Measurements from ENCODE around the gene COBLL1.

COBLL1 gene

DNA sequence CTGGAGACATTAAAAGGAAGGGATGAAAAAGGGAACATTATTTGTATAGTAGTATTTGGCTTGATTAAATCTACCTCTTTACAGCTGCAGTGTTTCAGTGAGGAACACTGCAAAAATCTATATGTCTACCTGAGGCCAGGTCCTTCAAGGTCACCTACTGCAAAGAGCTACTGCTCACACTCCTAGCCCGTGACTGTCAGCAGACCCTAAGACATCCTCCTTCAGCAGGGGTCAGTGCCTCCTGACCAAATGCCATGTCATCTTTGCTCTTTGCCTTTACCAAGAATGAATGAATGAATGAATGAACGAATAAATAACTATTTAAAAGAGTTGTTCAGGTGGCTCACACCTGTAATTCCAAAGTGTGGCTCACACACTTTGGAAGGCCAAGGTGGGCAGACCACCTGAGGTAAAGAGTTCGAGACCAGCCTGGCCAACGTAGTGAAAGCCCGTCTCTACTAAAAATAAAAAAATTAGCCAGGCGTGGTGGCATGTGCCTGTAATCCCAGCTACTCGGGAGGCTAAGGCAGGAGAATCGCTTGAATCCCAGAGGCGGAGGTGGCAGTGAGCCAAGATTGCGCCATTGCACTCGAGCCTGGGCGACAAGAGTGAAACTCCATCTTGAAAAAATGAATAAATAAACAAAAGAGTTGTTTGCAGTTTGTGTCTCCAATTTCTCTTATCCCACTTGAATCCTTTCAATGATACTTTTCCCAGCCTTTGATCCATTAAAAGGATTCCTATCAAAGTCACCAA, 136.0 kb downstream of the COBLL1 start:
- Histone ChIP-seq H3K9me3 (ENCODE audit: control insufficient read depth, insufficient read depth, low read depth, low read length) (no peaks in the 10 kb centered on the region), H3K4me1 (ENCODE audit: control insufficient read depth, insufficient read depth, low read length) (no peaks in the 10 kb centered on the region), H3K27me3 (ENCODE audit: control insufficient read depth, insufficient read depth, low read length) (no peaks in the 10 kb centered on the region), H3K9ac (ENCODE audit: low read length) (no peak overlapping the region), H3K36me3 (ENCODE audit: control insufficient read depth, insufficient read depth, low read length) (no peaks in the 10 kb centered on the region), H3K4me3 (ENCODE audit: low read depth, low read length) (no peak overlapping the region), H3K27ac (ENCODE audit: low read depth, low read length) (no peak overlapping the region)

DNA sequence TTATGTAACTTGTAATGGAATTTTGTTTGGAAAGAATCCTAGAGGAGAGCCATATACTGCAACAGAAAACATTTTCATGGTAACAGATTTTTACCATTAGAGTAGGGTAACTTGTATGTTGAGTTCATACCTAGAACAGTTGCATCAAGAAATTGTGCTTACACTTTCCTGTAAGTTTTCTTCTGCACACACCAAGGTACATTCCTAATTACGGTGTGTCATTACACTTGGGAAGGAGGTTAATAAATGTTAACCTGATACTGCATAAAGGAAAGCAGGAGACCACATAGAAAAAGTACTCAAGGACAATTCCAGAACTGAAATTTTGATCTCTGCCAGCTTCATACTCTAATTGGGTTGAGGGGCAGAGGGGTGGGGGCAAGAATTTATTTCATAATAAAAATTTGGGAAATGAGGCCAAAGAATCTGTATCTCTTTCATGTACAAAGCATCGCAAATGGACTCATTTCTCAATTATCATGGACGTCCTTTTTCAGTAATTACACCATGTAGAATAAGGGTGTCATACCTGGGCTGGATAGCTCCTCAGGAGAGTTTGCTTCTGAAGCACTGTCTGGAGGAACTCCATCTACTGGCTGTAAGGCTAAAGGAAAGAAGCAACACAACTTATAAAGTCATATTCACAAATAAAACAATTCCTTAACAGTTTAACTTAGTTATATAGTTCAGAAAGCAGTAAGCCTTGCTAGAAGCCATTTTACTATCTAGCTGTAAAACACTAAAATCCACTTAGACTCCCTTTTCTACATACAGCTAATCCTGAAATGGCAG, 137.5 kb downstream of the COBLL1 start:
- Histone ChIP-seq H3K27ac (ENCODE audit: low read depth, low read length) (no peak overlapping the region), H3K4me3 (ENCODE audit: low read depth, low read length) (no peak overlapping the region), H3K9me3 (ENCODE audit: control insufficient read depth, insufficient read depth, low read depth, low read length) (no peaks in the 10 kb centered on the region), H3K4me1 (ENCODE audit: control insufficient read depth, insufficient read depth, low read length) (no peaks in the 10 kb centered on the region), H3K36me3 (ENCODE audit: control insufficient read depth, insufficient read depth, low read length) (no peaks in the 10 kb centered on the region), H3K9ac (ENCODE audit: low read length) (no peak overlapping the region), H3K27me3 (ENCODE audit: control insufficient read depth, insufficient read depth, low read length) (no peaks in the 10 kb centered on the region)

DNA sequence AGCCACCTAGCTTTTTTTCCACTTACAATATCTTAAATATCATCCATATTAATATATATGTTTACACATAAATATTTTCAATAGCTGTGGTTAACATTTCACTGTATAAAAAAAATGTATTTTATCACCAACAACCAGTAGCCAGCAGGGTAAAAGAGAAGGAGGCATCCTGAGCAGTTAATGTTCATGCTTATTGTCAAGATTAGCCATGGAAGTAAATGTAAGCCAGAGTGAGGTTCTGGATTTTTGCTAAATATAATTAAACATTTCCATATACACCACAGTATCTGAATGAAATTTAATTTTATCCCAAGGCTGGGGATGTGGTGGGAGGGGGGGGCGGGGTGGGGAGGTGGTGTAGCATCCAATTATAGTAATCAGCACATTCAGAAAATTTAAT, 140.1 kb downstream of the COBLL1 start:
- H3K27ac ChIP-seq (ENCODE audit: low read depth, low read length) = no peak overlapping the region
- no peak overlapping the region for H3K9ac ChIP-seq (ENCODE audit: low read length)
- no peak overlapping the region for H3K4me3 ChIP-seq (ENCODE audit: low read depth, low read length)
- H3K9me3 ChIP-seq (ENCODE audit: control insufficient read depth, insufficient read depth, low read depth, low read length) = no peaks in the 10 kb centered on the region
- no peaks in the 10 kb centered on the region for H3K4me1 ChIP-seq (ENCODE audit: control insufficient read depth, insufficient read depth, low read length)
- H3K36me3 ChIP-seq (ENCODE audit: control insufficient read depth, insufficient read depth, low read length) = no peaks in the 10 kb centered on the region
- no peaks in the 10 kb centered on the region for H3K27me3 ChIP-seq (ENCODE audit: control insufficient read depth, insufficient read depth, low read length)

DNA sequence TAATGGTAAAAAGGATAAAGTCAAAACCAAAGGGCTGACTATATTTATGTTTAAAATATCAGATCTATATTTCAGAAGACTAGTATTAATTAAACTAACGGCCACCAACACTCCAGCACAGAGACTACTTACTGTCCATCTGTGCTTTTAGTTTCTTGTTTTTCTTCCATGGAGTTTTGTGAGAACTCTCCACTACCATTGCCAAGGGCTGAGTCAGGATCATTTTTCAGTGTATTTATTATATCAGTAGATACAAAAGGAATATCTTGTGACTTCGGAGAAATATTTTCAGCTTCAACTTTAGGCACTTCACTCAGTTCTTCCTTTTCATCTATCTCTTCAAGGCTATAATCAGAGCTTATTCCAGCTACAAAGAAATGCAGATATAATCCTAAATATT, 141.2 kb downstream of the COBLL1 start:
- no peak overlapping the region for H3K9ac ChIP-seq (ENCODE audit: low read length)
- no peaks in the 10 kb centered on the region for H3K4me1 ChIP-seq (ENCODE audit: control insufficient read depth, insufficient read depth, low read length)
- no peak overlapping the region for H3K4me3 ChIP-seq (ENCODE audit: low read depth, low read length)
- H3K27me3 ChIP-seq (ENCODE audit: control insufficient read depth, insufficient read depth, low read length) = no peaks in the 10 kb centered on the region
- no peaks in the 10 kb centered on the region for H3K9me3 ChIP-seq (ENCODE audit: control insufficient read depth, insufficient read depth, low read depth, low read length)
- H3K27ac ChIP-seq (ENCODE audit: low read depth, low read length) = no peak overlapping the region
- no peaks in the 10 kb centered on the region for H3K36me3 ChIP-seq (ENCODE audit: control insufficient read depth, insufficient read depth, low read length)

DNA sequence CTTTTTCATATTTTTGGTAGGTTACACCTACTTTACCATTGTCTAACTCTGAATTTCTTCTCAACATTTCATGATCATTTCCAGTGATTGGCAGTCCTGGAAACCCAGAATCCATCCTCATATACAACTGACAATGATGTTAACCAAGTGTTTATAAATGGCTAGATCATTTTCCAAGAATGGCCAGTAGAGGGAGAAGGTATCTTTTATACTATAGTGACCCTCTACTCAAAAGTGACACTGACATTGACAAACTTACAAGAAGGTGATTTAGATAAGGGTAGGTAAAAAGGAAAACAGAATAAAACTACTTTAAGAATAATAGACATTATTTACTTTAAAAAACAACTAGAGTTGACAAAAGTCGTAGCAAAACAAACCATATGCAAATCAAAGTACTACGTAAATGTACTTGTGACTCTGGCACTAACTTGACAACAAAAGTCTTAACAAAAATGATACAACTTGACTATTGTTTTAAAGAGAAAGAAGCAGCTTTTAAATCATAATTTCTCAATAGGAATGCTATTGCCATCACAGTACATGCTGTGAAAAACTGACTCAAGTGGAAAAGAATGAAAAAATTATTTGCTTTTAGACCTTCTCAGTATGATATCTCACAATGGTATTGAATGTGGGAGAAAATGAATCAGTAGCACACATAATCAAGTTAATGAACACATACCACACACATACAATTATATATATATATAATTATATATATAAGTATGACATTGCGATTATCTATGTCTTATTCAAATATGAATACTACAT, 143.7 kb downstream of the COBLL1 start:
- no peaks in the 10 kb centered on the region for H3K27me3 ChIP-seq (ENCODE audit: control insufficient read depth, insufficient read depth, low read length)
- H3K27ac ChIP-seq (ENCODE audit: low read depth, low read length) = no peak overlapping the region
- no peak overlapping the region for H3K4me3 ChIP-seq (ENCODE audit: low read depth, low read length)
- no peaks in the 10 kb centered on the region for H3K36me3 ChIP-seq (ENCODE audit: control insufficient read depth, insufficient read depth, low read length)
- H3K9me3 ChIP-seq (ENCODE audit: control insufficient read depth, insufficient read depth, low read depth, low read length) = no peaks in the 10 kb centered on the region
- peaks cover 6% of the 10 kb centered on the region; the same call in 1 of the 2 replicates for H3K4me1 ChIP-seq (ENCODE audit: control insufficient read depth, insufficient read depth, low read length)
- H3K9ac ChIP-seq (ENCODE audit: low read length) = no peak overlapping the region

DNA sequence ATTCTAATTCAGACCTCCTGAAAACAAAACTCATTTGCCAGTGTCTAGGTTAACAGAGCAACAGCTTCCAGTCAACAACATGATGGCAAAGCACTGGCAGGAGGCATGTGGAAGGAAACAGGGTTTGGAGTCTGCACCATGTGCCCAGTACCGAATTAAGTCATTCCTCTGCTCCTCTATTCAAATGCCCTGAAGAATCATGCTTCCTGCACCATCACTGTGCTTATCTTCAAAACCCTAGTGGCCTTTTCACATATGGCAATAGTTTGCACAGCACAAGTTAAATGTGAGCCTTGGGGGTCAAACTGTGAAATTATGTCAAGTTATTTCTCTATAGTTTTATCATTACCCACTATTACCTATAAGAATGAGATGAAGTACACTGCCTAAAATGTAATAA, 145.0 kb downstream of the COBLL1 start:
- Histone ChIP-seq H3K36me3 (ENCODE audit: control insufficient read depth, insufficient read depth, low read length) (no peaks in the 10 kb centered on the region), H3K27me3 (ENCODE audit: control insufficient read depth, insufficient read depth, low read length) (no peaks in the 10 kb centered on the region), H3K9ac (ENCODE audit: low read length) (no peak overlapping the region), H3K4me3 (ENCODE audit: low read depth, low read length) (no peak overlapping the region), H3K27ac (ENCODE audit: low read depth, low read length) (no peak overlapping the region), H3K4me1 (ENCODE audit: control insufficient read depth, insufficient read depth, low read length) (peaks cover 6% of the 10 kb centered on the region; the same call in 1 of the 2 replicates), H3K9me3 (ENCODE audit: control insufficient read depth, insufficient read depth, low read depth, low read length) (no peaks in the 10 kb centered on the region)

DNA sequence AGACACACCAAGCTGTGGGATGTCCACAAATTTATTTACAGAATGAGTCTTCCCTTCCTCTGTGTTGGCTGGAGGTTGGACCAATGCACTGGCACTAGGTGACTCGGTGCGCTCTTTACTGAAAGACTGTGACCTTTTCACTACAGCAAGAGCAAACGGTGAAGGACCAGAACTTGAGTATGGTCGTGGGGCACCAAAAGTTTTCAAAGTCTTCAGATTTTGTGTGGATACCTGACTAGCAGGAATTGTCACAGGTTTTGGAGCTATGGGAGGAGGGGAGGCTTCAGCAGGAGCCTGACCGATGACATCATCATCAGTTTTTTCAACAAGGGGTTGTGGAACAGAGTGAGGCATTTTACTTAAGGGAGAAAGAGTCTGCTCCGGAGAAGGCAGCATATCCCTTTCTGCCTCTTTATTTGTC, 147.3 kb downstream of the COBLL1 start:
- H3K27me3 ChIP-seq (ENCODE audit: control insufficient read depth, insufficient read depth, low read length) = no peaks in the 10 kb centered on the region
- H3K9ac ChIP-seq (ENCODE audit: low read length) = no peak overlapping the region
- H3K9me3 ChIP-seq (ENCODE audit: control insufficient read depth, insufficient read depth, low read depth, low read length) = no peaks in the 10 kb centered on the region
- H3K27ac ChIP-seq (ENCODE audit: low read depth, low read length) = no peak overlapping the region
- peaks cover 6% of the 10 kb centered on the region; the same call in 1 of the 2 replicates for H3K4me1 ChIP-seq (ENCODE audit: control insufficient read depth, insufficient read depth, low read length)
- H3K4me3 ChIP-seq (ENCODE audit: low read depth, low read length) = no peak overlapping the region
- no peaks in the 10 kb centered on the region for H3K36me3 ChIP-seq (ENCODE audit: control insufficient read depth, insufficient read depth, low read length)

DNA sequence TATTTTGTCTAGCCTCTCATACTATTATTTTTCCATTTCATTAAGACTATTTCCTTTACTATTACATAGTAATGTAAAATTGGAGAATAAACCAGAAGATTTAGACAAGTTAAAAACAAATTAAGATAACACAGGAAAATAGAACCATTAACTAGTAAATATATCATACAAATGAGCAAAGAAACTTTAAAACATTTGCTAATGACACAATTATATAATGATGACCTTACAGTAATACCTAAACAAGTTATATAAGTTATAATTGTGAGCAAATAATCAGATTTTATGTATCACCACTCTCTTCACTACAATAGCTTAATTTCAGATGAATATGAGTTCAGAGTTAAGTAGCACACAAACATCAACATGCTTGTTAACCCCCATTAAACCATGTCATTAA, 147.8 kb downstream of the COBLL1 start:
- no peaks in the 10 kb centered on the region for H3K36me3 ChIP-seq (ENCODE audit: control insufficient read depth, insufficient read depth, low read length)
- H3K27me3 ChIP-seq (ENCODE audit: control insufficient read depth, insufficient read depth, low read length) = no peaks in the 10 kb centered on the region
- no peak overlapping the region for H3K27ac ChIP-seq (ENCODE audit: low read depth, low read length)
- no peaks in the 10 kb centered on the region for H3K9me3 ChIP-seq (ENCODE audit: control insufficient read depth, insufficient read depth, low read depth, low read length)
- H3K9ac ChIP-seq (ENCODE audit: low read length) = no peak overlapping the region
- H3K4me1 ChIP-seq (ENCODE audit: control insufficient read depth, insufficient read depth, low read length) = peaks cover 6% of the 10 kb centered on the region; the same call in 1 of the 2 replicates
- H3K4me3 ChIP-seq (ENCODE audit: low read depth, low read length) = no peak overlapping the region

DNA sequence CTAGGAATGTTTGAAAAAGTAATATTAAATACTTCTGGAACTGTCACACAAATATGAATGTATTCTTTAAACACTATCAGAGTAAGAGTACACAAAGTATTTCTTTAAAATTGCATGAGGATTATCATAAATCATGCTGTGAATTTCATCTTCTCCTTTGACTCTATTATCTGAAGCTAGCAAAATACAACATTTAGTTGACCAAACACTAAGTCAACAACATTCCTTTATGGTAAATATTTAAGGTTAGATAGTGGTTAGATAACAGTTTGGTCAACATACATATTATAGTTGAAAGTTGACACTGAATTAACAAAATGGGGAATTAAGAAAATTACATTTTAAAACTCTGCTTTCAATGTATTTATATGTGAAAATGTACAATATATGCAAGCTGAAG, 148.2 kb downstream of the COBLL1 start:
- Histone ChIP-seq H3K4me3 (ENCODE audit: low read depth, low read length) (no peak overlapping the region), H3K9me3 (ENCODE audit: control insufficient read depth, insufficient read depth, low read depth, low read length) (no peaks in the 10 kb centered on the region), H3K9ac (ENCODE audit: low read length) (no peak overlapping the region), H3K36me3 (ENCODE audit: control insufficient read depth, insufficient read depth, low read length) (no peaks in the 10 kb centered on the region), H3K4me1 (ENCODE audit: control insufficient read depth, insufficient read depth, low read length) (peaks cover 6% of the 10 kb centered on the region; the same call in 1 of the 2 replicates), H3K27me3 (ENCODE audit: control insufficient read depth, insufficient read depth, low read length) (no peaks in the 10 kb centered on the region), H3K27ac (ENCODE audit: low read depth, low read length) (no peak overlapping the region)

DNA sequence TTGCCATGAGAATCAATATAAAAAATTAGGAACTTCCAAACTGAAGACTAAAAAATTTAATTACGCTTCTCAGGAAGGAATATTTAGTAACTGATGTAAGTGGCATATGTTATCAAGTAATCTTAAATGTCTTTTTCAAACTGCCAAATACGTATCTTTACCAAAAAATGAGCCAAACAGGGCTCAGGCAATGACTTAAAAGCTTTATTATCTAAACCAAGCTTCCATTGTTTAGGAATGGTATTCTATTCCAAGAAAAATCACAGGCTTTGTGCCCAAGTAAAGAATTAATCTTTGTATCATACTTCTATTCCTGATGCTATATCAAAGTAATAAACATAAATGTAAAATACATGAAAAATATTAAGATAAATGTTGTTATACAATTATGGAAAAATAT, 148.7 kb downstream of the COBLL1 start:
- H3K27me3 ChIP-seq (ENCODE audit: control insufficient read depth, insufficient read depth, low read length) = no peaks in the 10 kb centered on the region
- no peak overlapping the region for H3K4me3 ChIP-seq (ENCODE audit: low read depth, low read length)
- H3K27ac ChIP-seq (ENCODE audit: low read depth, low read length) = no peak overlapping the region
- no peak overlapping the region for H3K9ac ChIP-seq (ENCODE audit: low read length)
- H3K36me3 ChIP-seq (ENCODE audit: control insufficient read depth, insufficient read depth, low read length) = no peaks in the 10 kb centered on the region
- peaks cover 6% of the 10 kb centered on the region; the same call in 1 of the 2 replicates for H3K4me1 ChIP-seq (ENCODE audit: control insufficient read depth, insufficient read depth, low read length)
- H3K9me3 ChIP-seq (ENCODE audit: control insufficient read depth, insufficient read depth, low read depth, low read length) = no peaks in the 10 kb centered on the region

DNA sequence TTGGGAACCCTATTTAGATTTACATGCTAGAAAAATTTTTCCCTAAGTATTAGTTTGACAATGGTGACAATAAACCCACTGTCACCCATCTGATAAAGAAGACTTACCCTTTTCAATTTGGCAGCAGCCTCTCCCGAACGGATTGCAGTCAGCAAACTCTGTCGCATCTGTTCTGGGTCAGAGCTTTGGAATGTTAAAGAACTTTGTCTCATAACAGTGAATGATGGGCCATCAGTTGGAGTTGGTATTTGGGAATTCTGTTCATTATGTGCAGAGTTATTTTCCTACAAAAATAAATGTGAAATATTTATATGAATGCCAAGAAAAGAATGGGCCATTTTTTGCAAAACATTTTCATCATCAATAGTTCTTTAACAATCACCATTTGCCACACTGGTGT, 149.5 kb downstream of the COBLL1 start:
- H3K27me3 ChIP-seq (ENCODE audit: control insufficient read depth, insufficient read depth, low read length) = no peaks in the 10 kb centered on the region
- H3K9ac ChIP-seq (ENCODE audit: low read length) = no peak overlapping the region
- no peaks in the 10 kb centered on the region for H3K9me3 ChIP-seq (ENCODE audit: control insufficient read depth, insufficient read depth, low read depth, low read length)
- H3K4me3 ChIP-seq (ENCODE audit: low read depth, low read length) = no peak overlapping the region
- no peak overlapping the region for H3K27ac ChIP-seq (ENCODE audit: low read depth, low read length)
- peaks cover 6% of the 10 kb centered on the region; the same call in 1 of the 2 replicates for H3K4me1 ChIP-seq (ENCODE audit: control insufficient read depth, insufficient read depth, low read length)
- H3K36me3 ChIP-seq (ENCODE audit: control insufficient read depth, insufficient read depth, low read length) = no peaks in the 10 kb centered on the region
